Heart right ventricle (tissue), 16 donors: Measurements from ENCODE around the gene ACYP1. TPM values are rescaled to one million over a fixed set of nuclear protein-coding genes. Genes with fewer than 3 reads are reported as not detected.
A peak's percentile ranks its signal among the peaks of the same experiment; 100 is the strongest.

Experiments used
- ATAC-seq, 8 donors: fragments of 200-7000 bp; cut with Tn5 transposase; one replicate each; pipeline ENCODE4 v1.9.1; 2020; ENCODE audit warnings: mild to moderate bottlenecking in 8 of 8, moderate library complexity in 8 of 8, moderate number of reproducible peaks in 1 of 8
- DNase-seq, 2 donors: peaks; one replicate each; pipeline ENCODE4 v3.0.0-alpha.2; 2020
- H3K27ac ChIP-seq, 10 donors: fragments of 200-600 bp; sonication (generic) in 2 of 10; one replicate each; pipeline versions ENCODE4 v1.5.0 to v1.8.0; 2020 to 2022; ENCODE audit warnings: mild to moderate bottlenecking in 3 of 10
- H3K27me3 ChIP-seq, 7 donors: fragments of 200-600 bp; one replicate each; pipeline ENCODE4 v1.8.0; 2021 to 2022; ENCODE audit warnings: mild to moderate bottlenecking in 2 of 7
- H3K36me3 ChIP-seq, 9 donors: fragments of 200-600 bp; sonication (generic) in 1 of 9; one replicate each; pipeline versions ENCODE4 v1.5.0 to v1.8.0; 2020 to 2022; ENCODE audit warnings: mild to moderate bottlenecking in 2 of 9
- H3K4me1 ChIP-seq, 9 donors: fragments of 200-600 bp; sonication (generic) in 1 of 9; one replicate each; pipeline versions ENCODE4 v1.5.0 to v1.8.0; 2020 to 2022; ENCODE audit warnings: mild to moderate bottlenecking in 4 of 9
- H3K4me3 ChIP-seq, 10 donors: fragments of 200-600 bp; sonication (generic) in 2 of 10; one replicate each; pipeline versions ENCODE4 v1.5.0 to v1.8.0; 2020 to 2022; ENCODE audit warnings: mild to moderate bottlenecking in 7 of 10, moderate library complexity in 2 of 10
- H3K9me3 ChIP-seq, 11 donors: fragments of 200-600 bp in 10 of 11; sonication (generic) in 2 of 11; one replicate each; pipeline versions ENCODE4 v1.5.0 to v1.8.0; 2013 to 2022; ENCODE audit warnings: mild to moderate bottlenecking in 2 of 11, control low read depth in 1 of 11, moderate library complexity in 1 of 11
- WGBS, 2 donors: extraction: QIAGEN DNeasy Blood & Tissue Kit; methylation state at CpG; one replicate each; pipeline ENCODE4 v1.1.7; 2013; ENCODE audit warnings: inconsistent platforms in 1 of 2; 5-methylcytosine and 5-hydroxymethylcytosine counted together
- intact Hi-C, 10 donors: fragments of 100-400 bp; cut with DNase I; formaldehyde crosslinking; loops; one replicate each; pipeline versions ENCODE4 v1.11.1 to v1.14.2; 2022
- polyA plus RNA-seq, 2 donors: library from polyadenylated mRNA; stranded (reverse); fragments of 200-250 nt; gene quantifications; one replicate each; pipeline ENCODE4 v1.2.3, GENCODE V29; 2013
- total RNA-seq, 10 donors: library from RNA; stranded (reverse); fragmentation: NEBNext Ultra II Directional in 3 of 10; extraction: Animal tissue kit (Norgen Biotek cat#: 25700) in 3 of 10; gene quantifications; one replicate each; pipeline versions ENCODE4 v1.2.1 to v1.2.4, GENCODE V29; 2021 to 2023
- TF ChIP-seq, protein P1 (sequence below), 9 donors: fragments of 200-600 bp; sonication (generic) in 2 of 9; IDR thresholded peaks; one replicate each; pipeline versions ENCODE4 v1.5.0 to v1.8.0; 2021 to 2022; ENCODE audit warnings: antibody characterized with exemption in 9 of 9, mild to moderate bottlenecking in 5 of 9, moderate library complexity in 1 of 9
- donor health status: Arrhythmogenic right ventricular cardiomyopathy.
- donor health status: ischemic (EF 13 %, LVEDD 7.1; RV severe dilation, severe dysfunction).
- donor health status: healthy with polysubstance abuse.
- donor health status: DM: no; HTN: yes; CAD: no.
- donor health status: DM: no; HTN: no; CAD: no.
- donor health status: ischemic (EF 25% LVEDD 6.9; RV normal size, moderate dysfunction).
- donor health status: ischemic (EF 25% LVEDD 5.7; RV mildly dilated, moderate dysfunction).
- donor health status: healthy.
- donor health status: DM: yes; HTN: yes; CAD: no.
- donor health status: Ischemic cardiomyopathy.
- donor health status: ischemic (EF 35%, LVEDD 5.7; RV mildly dilated, moderate dysfunction).
- donor health status: nonischemic (EF 11% LVEDD 7.7; RV severe dilation, severe dysfunction).
- donor health status: DM: yes; HTN: yes; CAD: no.
- donor health status: PGD.
- donor health status: ischemic (EF 29% LVEDD 5.4; RV normal size, mild dysfunction).
- donor health status: nonischemic (EF 23%, LVEDD 6.1; RV moderate dilation, normal function).

ACYP1 gene
- total and polyA plus RNA-seq, 12 donors: 7.9 to 34.9 (median 10.1) TPM

DNA sequence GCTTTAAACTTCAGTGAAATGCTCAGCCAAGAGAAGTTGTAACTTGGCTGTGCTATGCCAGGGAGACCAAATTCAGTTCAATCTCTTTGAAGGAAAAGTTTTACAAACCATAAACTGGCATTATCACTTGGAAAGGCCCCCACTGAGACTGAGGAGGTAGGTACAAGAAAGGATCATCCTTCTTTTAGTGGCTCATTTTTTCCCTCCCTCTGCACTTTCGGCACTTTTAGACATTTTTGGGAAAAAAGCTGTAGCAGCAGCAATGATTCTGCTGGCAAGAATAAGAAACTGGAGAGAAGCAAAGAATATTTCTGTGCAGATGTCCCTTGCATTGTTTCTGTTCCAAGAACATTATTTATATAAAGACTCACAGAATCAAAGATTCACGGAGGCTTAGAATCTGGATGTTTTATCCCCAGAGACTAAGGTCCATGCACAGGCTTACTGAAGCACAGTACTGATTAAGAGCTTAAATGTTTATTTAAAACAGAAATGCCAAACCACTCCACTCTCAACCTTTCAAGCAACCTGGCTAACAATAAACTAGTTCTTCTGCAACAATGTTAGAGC, 17.9 kb upstream of the ACYP1 start:
- H3K27me3 ChIP-seq: no peaks in the 10 kb centered on the region
- H3K4me3 ChIP-seq: no peak overlapping the region
- peak in 2 of 8 donors; percentile 22 to 36 for ATAC-seq
- intact Hi-C loops: loop anchor here in 3 of 10 donors (10.0 kb wide), 3 partner anchors 137 to 217 kb away; no protein-coding TSS in a partner anchor
- WGBS, 2 donors: 64 to 71% methylated on average over 2 of the region's 2 CpGs
- H3K9me3 ChIP-seq: no peaks in the 10 kb centered on the region
- TF ChIP-seq, protein P1, sequence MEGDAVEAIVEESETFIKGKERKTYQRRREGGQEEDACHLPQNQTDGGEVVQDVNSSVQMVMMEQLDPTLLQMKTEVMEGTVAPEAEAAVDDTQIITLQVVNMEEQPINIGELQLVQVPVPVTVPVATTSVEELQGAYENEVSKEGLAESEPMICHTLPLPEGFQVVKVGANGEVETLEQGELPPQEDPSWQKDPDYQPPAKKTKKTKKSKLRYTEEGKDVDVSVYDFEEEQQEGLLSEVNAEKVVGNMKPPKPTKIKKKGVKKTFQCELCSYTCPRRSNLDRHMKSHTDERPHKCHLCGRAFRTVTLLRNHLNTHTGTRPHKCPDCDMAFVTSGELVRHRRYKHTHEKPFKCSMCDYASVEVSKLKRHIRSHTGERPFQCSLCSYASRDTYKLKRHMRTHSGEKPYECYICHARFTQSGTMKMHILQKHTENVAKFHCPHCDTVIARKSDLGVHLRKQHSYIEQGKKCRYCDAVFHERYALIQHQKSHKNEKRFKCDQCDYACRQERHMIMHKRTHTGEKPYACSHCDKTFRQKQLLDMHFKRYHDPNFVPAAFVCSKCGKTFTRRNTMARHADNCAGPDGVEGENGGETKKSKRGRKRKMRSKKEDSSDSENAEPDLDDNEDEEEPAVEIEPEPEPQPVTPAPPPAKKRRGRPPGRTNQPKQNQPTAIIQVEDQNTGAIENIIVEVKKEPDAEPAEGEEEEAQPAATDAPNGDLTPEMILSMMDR (IDR thresholded peaks at IDR 0.05): no peak
- peaks cover 0 to 68% (median 36%) of the 10 kb centered on the region in 9 donors for H3K36me3 ChIP-seq
- DNase-seq: no peak
- peak overlapping the region in 4 of 10 donors; percentile 7 to 48 (median 18) for H3K27ac ChIP-seq
- peaks cover 0 to 15% (median 4%) of the 10 kb centered on the region in 9 donors for H3K4me1 ChIP-seq

- H3K27ac ChIP-seq: peak overlapping the region in 1 of 10 donors; percentile 7
- DNase-seq: no peak
- 48 to 68% methylated on average over 4 of the region's 4 CpGs for WGBS, 2 donors
- peaks cover 0 to 45% (median 14%) of the 10 kb centered on the region in 9 donors for H3K36me3 ChIP-seq
- no peaks in the 10 kb centered on the region for H3K9me3 ChIP-seq
- TF ChIP-seq, protein P1 (IDR thresholded peaks at IDR 0.05): no peak
- intact Hi-C loops: loop anchor here in 2 of 10 donors (10.0 kb wide), 2 partner anchors 65 to 75 kb away; partner anchors contain the start of gene EIF2B2 (in 1 of the 2)
- no peak overlapping the region for H3K4me3 ChIP-seq
- H3K4me1 ChIP-seq: peaks cover 0 to 15% (median 4%) of the 10 kb centered on the region in 9 donors
- H3K27me3 ChIP-seq: no peaks in the 10 kb centered on the region
- ATAC-seq: no peak
Measured at GRCh38 chr14:75079521-75079920, 15.7 kb upstream of the ACYP1 start.

DNA sequence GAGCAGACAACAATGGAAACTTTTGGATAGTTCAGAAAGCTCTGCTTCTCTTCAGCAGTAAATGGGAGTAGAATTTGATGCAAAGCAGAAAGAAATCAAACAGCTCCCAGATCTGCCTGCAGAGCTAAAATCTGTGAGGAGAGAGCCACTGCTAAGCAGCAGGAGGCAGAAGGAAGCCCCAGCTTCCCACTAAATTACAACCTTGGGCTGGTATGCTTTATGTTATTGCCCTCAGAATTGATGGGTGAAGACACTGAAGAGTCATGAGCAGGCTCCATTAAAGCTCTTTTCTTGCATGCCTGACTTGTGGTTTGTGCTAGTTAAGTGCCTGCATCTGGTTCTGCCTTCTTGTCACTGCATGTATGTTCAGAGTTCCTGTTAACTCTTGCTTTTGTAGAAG, 14.0 kb upstream of the ACYP1 start:
- intact Hi-C loops: loop anchor here in 2 of 10 donors (10.0 kb wide), 2 partner anchors 63 to 73 kb away; partner anchors contain the start of gene EIF2B2 (in 1 of the 2)
- Histone ChIP-seq H3K4me3 (no peak overlapping the region), H3K27me3 (no peaks in the 10 kb centered on the region), H3K4me1 (peaks cover 0 to 23% (median 5%) of the 10 kb centered on the region in 9 donors), H3K27ac (no peak overlapping the region), H3K9me3 (no peaks in the 10 kb centered on the region), H3K36me3 (peaks cover 0 to 28% (median 5%) of the 10 kb centered on the region in 9 donors)
- ATAC-seq (no peak), DNase-seq (no peak)
- TF ChIP-seq, protein P1 (IDR thresholded peaks at IDR 0.05): no peak

DNA sequence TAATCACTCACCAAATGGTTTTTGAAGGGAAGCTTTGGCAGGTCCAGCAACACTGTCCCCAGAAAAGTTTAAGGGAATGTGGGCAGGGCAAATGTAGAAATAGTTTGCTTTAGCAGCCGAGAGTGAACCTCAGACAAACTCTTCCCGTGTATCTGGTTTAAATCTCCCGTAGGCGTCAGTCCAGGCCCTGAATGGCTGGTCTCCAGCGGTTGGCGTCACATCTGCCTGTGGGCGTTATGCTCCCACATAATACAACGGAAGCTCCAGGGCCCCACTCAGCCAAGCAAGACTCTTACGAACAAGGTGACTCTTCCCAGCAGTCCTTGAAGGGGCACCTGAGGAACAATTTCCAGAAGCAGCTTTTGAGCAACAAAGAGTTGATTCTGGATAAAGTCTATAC, 6.6 kb upstream of the ACYP1 start:
- 74 to 78% methylated on average over 9 of the region's 9 CpGs for whole genome bisulfite sequencing, 2 donors
- no peaks in the 10 kb centered on the region for H3K9me3 ChIP-seq
- TF ChIP-seq, protein P1 (IDR thresholded peaks at IDR 0.05): no peak
- H3K27me3 ChIP-seq: no peaks in the 10 kb centered on the region
- H3K4me1 ChIP-seq: peaks cover 5 to 59% (median 33%) of the 10 kb centered on the region in 9 donors
- H3K36me3 ChIP-seq: peaks cover 0 to 6% (median 0%) of the 10 kb centered on the region in 9 donors
- peak overlapping the region in 7 of 10 donors; percentile 90 to 98 (median 93) for H3K27ac ChIP-seq
- peak overlapping the region in 7 of 10 donors; percentile 8 to 69 (median 62) for H3K4me3 ChIP-seq
- no peak for DNase-seq
- intact Hi-C loops: loop anchor here in 3 of 10 donors (5.0 to 10.0 kb wide), 3 partner anchors 56 to 123 kb away; partner anchors contain the start of gene EIF2B2 (in 1 of the 3)
- ATAC-seq: no peak
